Ovary (tissue), 3 donors: Measurements from ENCODE around the gene COPS4.

ENCODE experiments used
- CTCF ChIP-seq, 3 donors: fragments of 450-650 bp in 2 of 3; fragments of 200-600 bp in 1 of 3; IDR thresholded peaks; one replicate each; pipeline versions ENCODE4 v1.5.1 to v1.8.0; 2016 to 2022; ENCODE audit warnings: antibody characterized with exemption in 3 of 3, mild to moderate bottlenecking in 1 of 3
- EP300 ChIP-seq: sonication (generic); formaldehyde crosslinking; IDR thresholded peaks from one replicate; pipeline ENCODE4 v1.6.1; 2017; ENCODE audit warnings: antibody characterized with exemption
- POLR2A ChIP-seq: fragments of 450-650 bp; IDR thresholded peaks from one replicate; pipeline ENCODE4 v1.6.1; 2017; ENCODE audit warnings: antibody characterized with exemption, mild to moderate bottlenecking, moderate library complexity
- donor health status: DM: no; HTN: no; CAD: no.

GRCh38 chr4:83110223-83110945 lies 75.4 kb downstream of the COPS4 start:
- TF ChIP-seq POLR2A (no peak), CTCF (IDR thresholded peaks at IDR 0.05) (peak in 1 of 3 donors; percentile 27), EP300 (no peak)
